GM12878 (cell line): ENCODE measurements around the gene ZNF134. TPM values are rescaled to one million over a fixed set of nuclear protein-coding genes. Genes with fewer than 3 reads are reported as not detected.

ENCODE experiments used
- ATAC-seq: fragments of 200-7000 bp; cut with Tn5 transposase; 3 replicates; pipeline ENCODE4 v1.9.1; 2020; ENCODE audit warnings: mild to moderate bottlenecking, moderate library complexity
- BruUV-seq: library from RNA; stranded (reverse); fragments of 400-500 nt; replicated peaks from 2 replicates; lab custom pipeline; 2021; lab: Mats Ljungman, UMichigan
- CTCF ChIA-PET: fragments of 300-600 bp; sonication (Branson Sonifier 250); formaldehyde crosslinking; extraction: SDS; loops from one replicate; lab custom pipeline; 2021; ENCODE audit warnings: inconsistent platforms; lab: Yijun Ruan, JAX
- POLR2A ChIA-PET: fragments of 350-600 bp; formaldehyde crosslinking; extraction: SDS; loops from one replicate; lab custom pipeline; 2021; ENCODE audit warnings: inconsistent platforms; lab: Charles Lee
- RAD21 ChIA-PET: fragments of 300-600 bp; sonication (Branson Sonifier 250); formaldehyde crosslinking; loops from one replicate; lab custom pipeline; 2023; ENCODE audit warnings: antibody characterized with exemption; ENCODE audit not compliant: unreplicated experiment; lab: Charles Lee
- SMC1A ChIA-PET: fragments of 300-600 bp; sonication (Branson Sonifier 250); formaldehyde crosslinking; loops from one replicate; lab custom pipeline; 2023; ENCODE audit not compliant: unreplicated experiment, uncharacterized antibody; lab: Charles Lee
- DNase-seq: peaks from one replicate; pipeline ENCODE4 v3.0.0-alpha.2; 2011; ENCODE audit warnings: low read depth, low spot score
- FAIRE-seq: peaks from 3 replicates; lab custom pipeline; 2011; peaks lifted over from hg19 to GRCh38; lab: Jason Lieb, UNC
- H2AFZ ChIP-seq: 2 replicates; pipeline ENCODE4 v1.6.0; 2011; ENCODE audit warnings: low read depth, low read length, control low read depth; ENCODE audit not compliant: control insufficient read depth
- H3K27ac ChIP-seq: 2 replicates; pipeline ENCODE4 v1.5.1; 2011; ENCODE audit warnings: control low read depth; ENCODE audit not compliant: control insufficient read depth, insufficient read depth
- H3K27me3 ChIP-seq, 2 experiments: replicated peaks in 1 of 2; 2 replicates each; pipeline versions ENCODE4 v1.6.0 to v1.6.1; 2011; ENCODE audit warnings: low read length in 1 of 2; ENCODE audit not compliant: control insufficient read depth in 2 of 2, insufficient read depth in 2 of 2
- H3K36me3 ChIP-seq, 2 experiments: 2 replicates each; pipeline ENCODE4 v1.5.1; 2011; ENCODE audit warnings: low read length in 1 of 2; ENCODE audit not compliant: control insufficient read depth in 2 of 2, insufficient read depth in 2 of 2
- H3K4me1 ChIP-seq: 2 replicates; pipeline ENCODE4 v1.6.1; 2011; ENCODE audit warnings: mild to moderate bottlenecking, low read length, moderate library complexity, mixed read lengths; ENCODE audit not compliant: control insufficient read depth, insufficient read depth
- H3K4me2 ChIP-seq: 2 replicates; pipeline ENCODE4 v1.6.0; 2011; ENCODE audit warnings: control low read depth; ENCODE audit not compliant: control insufficient read depth, insufficient read depth
- H3K4me3 ChIP-seq: fragments of 200-600 bp; sonication (generic); 2 replicates; pipeline ENCODE4 v1.5.1; 2016
- H3K79me2 ChIP-seq: 2 replicates; pipeline ENCODE4 v1.6.0; 2011; ENCODE audit warnings: low read length; ENCODE audit not compliant: control insufficient read depth, insufficient read depth
- H3K9ac ChIP-seq: 2 replicates; pipeline ENCODE4 v1.8.0; 2011; ENCODE audit warnings: low read length, control low read depth, mixed read lengths; ENCODE audit not compliant: control insufficient read depth, insufficient read depth
- H3K9me3 ChIP-seq: replicated peaks from 3 replicates; pipeline ENCODE4 v1.5.1; 2011; ENCODE audit warnings: mild to moderate bottlenecking, low read length; ENCODE audit not compliant: control insufficient read depth, insufficient read depth
- H4K20me1 ChIP-seq: 2 replicates; pipeline ENCODE4 v1.6.0; 2011; ENCODE audit not compliant: control insufficient read depth, insufficient read depth
- DPF2 ChIP-seq: fragments of 450-650 bp; IDR thresholded peaks from 2 replicates; pipeline ENCODE4 v1.6.1; 2017; ENCODE audit warnings: mild to moderate bottlenecking
- FOXK2 ChIP-seq: fragments of 450-650 bp; IDR thresholded peaks from 2 replicates; pipeline ENCODE4 v1.6.1; 2017; ENCODE audit warnings: mild to moderate bottlenecking, moderate library complexity
- IRF4 ChIP-seq: IDR thresholded peaks from 2 replicates; pipeline ENCODE4 v1.6.1; 2011; ENCODE audit warnings: low read depth, low read length
- MEF2B ChIP-seq: fragments of 450-650 bp; IDR thresholded peaks from 2 replicates; pipeline ENCODE4 v1.6.1; 2018; ENCODE audit warnings: mild to moderate bottlenecking, moderate library complexity; ENCODE audit not compliant: partially characterized antibody, poor library complexity, severe bottlenecking
- MXI1 ChIP-seq: fragments of 150-350 bp; IDR thresholded peaks from 2 replicates; pipeline ENCODE4 v1.6.1; 2011; ENCODE audit warnings: low read depth, mild to moderate bottlenecking, inconsistent platforms, low read length, improper control_type of control experiment
- NBN ChIP-seq: fragments of 450-650 bp; IDR thresholded peaks from 2 replicates; pipeline ENCODE4 v1.6.1; 2016
- NFXL1 ChIP-seq: fragments of 450-650 bp; IDR thresholded peaks from 2 replicates; pipeline ENCODE4 v1.6.1; 2017; ENCODE audit warnings: antibody characterized with exemption, mild to moderate bottlenecking, borderline replicate concordance
- SMC3 ChIP-seq: IDR thresholded peaks from 2 replicates; pipeline ENCODE4 v1.6.1; 2011; ENCODE audit warnings: low read length, improper control_type of control experiment, borderline replicate concordance
- SREBF1 ChIP-seq: IDR thresholded peaks from 2 replicates; pipeline ENCODE4 v1.6.1; 2012; ENCODE audit warnings: mild to moderate bottlenecking, low read length
- YY1 ChIP-seq: IDR thresholded peaks from 2 replicates; pipeline ENCODE4 v1.6.1; 2011; ENCODE audit warnings: low read depth, mild to moderate bottlenecking, low read length
- WGBS: methylation state at CpG from one replicate; pipeline ENCODE4 v1.1.6; 2016; ENCODE audit warnings: low lambda C conversion rate; ENCODE audit not compliant: insufficient replicate concordance, insufficient coverage; ENCODE audit errors: missing lambda C conversion rate; 5-methylcytosine and 5-hydroxymethylcytosine counted together
- in situ Hi-C: fragments of 300-500 bp; cut with MboI; formaldehyde crosslinking; loops from 9 replicates; pipeline ENCODE4 v1.14.3; 2018; ENCODE audit warnings: mixed read lengths
- intact Hi-C: fragments of 100-400 bp; cut with micrococcal nuclease; formaldehyde crosslinking; loops from one replicate; pipeline ENCODE4 v1.14.2; 2022; ENCODE audit not compliant: unreplicated experiment
- polyA plus RNA-seq, 11 experiments: library from polyadenylated mRNA; depleted of rRNA in 4 of 11; unstranded in 6 of 11; stranded (reverse) in 5 of 11; fragments of >200 nt; fragmentation: Nextera tagmentation in 4 of 11; fragmentation: Illumina TruSeq in 1 of 11; extraction: Ambion mirVana in 4 of 11; extraction: Trizol in 1 of 11; gene quantifications; 1 replicate in 1 of 11; 2 replicates in 10 of 11; pipeline versions ENCODE4 v1.2.1 to v1.2.3, GENCODE V29; 2011 to 2016; ENCODE audit warnings: inconsistent platforms in 2 of 11, missing spikeins in 2 of 11, low read depth in 1 of 11
- total RNA-seq, 4 experiments: library from RNA; depleted of rRNA in 3 of 4; stranded (reverse); fragments of >200 nt in 3 of 4; fragmentation: Illumina TruSeq in 1 of 4; extraction: Trizol in 1 of 4; gene quantifications; 2 replicates each; pipeline versions ENCODE4 v1.2.1 to v1.2.3, GENCODE V29; 2013 to 2021
- TF ChIP-seq, protein P1 (sequence below): IDR thresholded peaks from 2 replicates; pipeline ENCODE4 v1.6.1; 2012; ENCODE audit warnings: low read length, inconsistent platforms
- TF ChIP-seq, protein P2 (sequence below): IDR thresholded peaks from 2 replicates; pipeline ENCODE4 v1.6.1; 2011; ENCODE audit warnings: mild to moderate bottlenecking, low read depth, low read length, moderate library complexity; ENCODE audit not compliant: insufficient replicate concordance
- TF ChIP-seq, protein P3 (sequence below): IDR thresholded peaks from 2 replicates; pipeline ENCODE4 v1.6.1; 2012; ENCODE audit warnings: low read depth, low read length, improper control_type of control experiment
- TF ChIP-seq, protein P4 (sequence below): fragments of 450-650 bp; IDR thresholded peaks from 2 replicates; pipeline ENCODE4 v1.6.1; 2014; ENCODE audit warnings: mild to moderate bottlenecking
- TF ChIP-seq, protein P5 (sequence below): fragments of 450-650 bp; conservative IDR thresholded peaks from 2 replicates; pipeline ENCODE4 v1.6.1; 2017; ENCODE audit warnings: mild to moderate bottlenecking, moderate library complexity

ZNF134 gene
- total and polyA plus RNA-seq, 10 of the 15 experiments (the other 5 are each of a cell fraction or from before 2014, with no cell fraction given) = 1.6 to 17.6 (median 9.7) TPM

DNA sequence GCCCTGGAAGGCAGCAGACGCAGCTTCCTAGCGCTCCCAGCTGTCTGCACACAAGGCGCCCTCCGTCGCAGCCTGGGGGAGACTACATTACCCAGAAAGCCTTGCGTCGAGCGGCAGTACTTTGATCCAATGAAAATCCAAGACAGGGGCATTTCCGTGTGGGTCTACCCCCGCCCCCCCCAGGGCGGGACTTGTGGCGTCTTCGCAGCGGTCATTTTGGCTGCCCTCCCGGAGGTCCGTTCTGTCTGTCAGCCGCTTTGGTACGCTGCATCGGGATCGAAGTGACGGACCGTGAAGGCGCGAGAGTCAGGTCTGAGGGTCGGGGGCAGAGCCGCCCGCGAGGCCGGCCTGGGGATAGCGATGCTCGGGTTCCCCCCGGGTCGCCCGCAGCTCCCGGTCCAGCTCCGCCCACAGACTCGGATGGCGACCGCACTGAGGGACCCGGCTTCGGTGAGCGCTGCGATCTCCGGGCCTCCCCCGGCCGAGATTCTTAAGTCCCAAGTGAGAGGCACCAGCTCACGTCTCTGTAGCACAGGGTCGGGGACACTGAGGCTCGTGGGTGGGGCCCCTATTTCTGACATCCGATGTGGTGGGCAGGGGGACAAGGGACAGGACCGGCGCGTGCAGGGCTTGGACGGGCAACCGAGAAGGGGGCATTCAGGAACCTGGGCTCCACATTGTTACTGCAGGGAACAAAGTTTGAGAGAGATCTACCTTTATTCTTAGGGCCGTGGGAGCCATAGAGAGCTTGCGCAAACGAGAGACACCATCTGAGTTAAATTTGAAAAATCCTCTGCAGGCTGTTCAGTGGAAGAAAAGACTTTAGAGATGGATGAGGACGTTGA, 19.2 kb downstream of the ZNF134 start, which contains the start of gene ZNF211:
Gene ZNF211 (plus strand): TSS at position 182 of the 845 bp plus-strand sequence. CDS start 179 bp downstream, at position 361.
- H3K36me3 ChIP-seq = no peaks in the 10 kb centered on the region; a peak in 1 of 4 replicates
- POLR2A ChIA-PET = interaction anchor here (0.6 to 1.4 kb wide), 3 partner anchors 19 to 394 kb away, joined by 3 to 4 read pairs (median 3); partner anchors contain the start of gene ZNF134
- no peaks in the 10 kb centered on the region for H3K27me3 ChIP-seq
- SMC1A ChIA-PET = interaction anchor here (1.0 to 1.2 kb wide), 2 partner anchors 49 to 139 kb away, joined by 3 to 4 read pairs; partner anchors contain the start of gene ZNF551
- intact Hi-C loops (loop anchor here (2.0 kb wide), 1 partner anchor 54 kb away; the partner anchor contains the start of gene ZNF416), in situ Hi-C loops (no loop called here)
- RAD21 ChIA-PET = interaction anchor here (0.8 to 1.7 kb wide), 2 partner anchors 49 to 95 kb away, joined by 3 to 4 read pairs; partner anchors contain the start of gene ZNF551
- peaks cover 8% of the 10 kb centered on the region for H3K9me3 ChIP-seq
- H3K4me2 ChIP-seq = peak within 1 kb of the TSS; percentile 91
- peak within 1 kb of the TSS; percentile 81 for H3K9ac ChIP-seq
- WGBS = 5% methylated on average over 58 of the region's 59 CpGs
- BruUV-seq = no TSS peak
- peak; percentile 100 for ATAC-seq
- H3K79me2 ChIP-seq = no peaks in the 10 kb centered on the region; the same call in 1 of the 2 replicates
- peak within 1 kb of the TSS; percentile 88 for H2AFZ ChIP-seq
- H4K20me1 ChIP-seq = no peaks in the 10 kb centered on the region
- peak within 1 kb of the TSS; percentile 30 for H3K27ac ChIP-seq
- peak within 1 kb of the TSS; percentile 92 for H3K4me3 ChIP-seq
- CTCF ChIA-PET = interaction anchor here (1.0 to 1.5 kb wide), 4 partner anchors 48 to 282 kb away, joined by 3 to 4 read pairs (median 3); partner anchors contain the start of gene ZNF551
- peak; percentile 92 for FAIRE-seq
- peak; percentile 82 for DNase-seq
- no peaks in the 10 kb centered on the region; the same call in 1 of the 2 replicates for H3K4me1 ChIP-seq
- TF ChIP-seq SREBF1 = peak; percentile 57
- TF ChIP-seq, protein P1, sequence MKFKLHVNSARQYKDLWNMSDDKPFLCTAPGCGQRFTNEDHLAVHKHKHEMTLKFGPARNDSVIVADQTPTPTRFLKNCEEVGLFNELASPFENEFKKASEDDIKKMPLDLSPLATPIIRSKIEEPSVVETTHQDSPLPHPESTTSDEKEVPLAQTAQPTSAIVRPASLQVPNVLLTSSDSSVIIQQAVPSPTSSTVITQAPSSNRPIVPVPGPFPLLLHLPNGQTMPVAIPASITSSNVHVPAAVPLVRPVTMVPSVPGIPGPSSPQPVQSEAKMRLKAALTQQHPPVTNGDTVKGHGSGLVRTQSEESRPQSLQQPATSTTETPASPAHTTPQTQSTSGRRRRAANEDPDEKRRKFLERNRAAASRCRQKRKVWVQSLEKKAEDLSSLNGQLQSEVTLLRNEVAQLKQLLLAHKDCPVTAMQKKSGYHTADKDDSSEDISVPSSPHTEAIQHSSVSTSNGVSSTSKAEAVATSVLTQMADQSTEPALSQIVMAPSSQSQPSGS = no peak
- TF ChIP-seq NBN = 0 out of 2 replicates have a peak, but pooled peaks have one; percentile 47
- TF ChIP-seq SMC3 = 0 out of 2 replicates have a peak, but pooled peaks have one; percentile 3
- TF ChIP-seq NFXL1 = no peak
- TF ChIP-seq FOXK2 = no peak
- TF ChIP-seq, protein P2, sequence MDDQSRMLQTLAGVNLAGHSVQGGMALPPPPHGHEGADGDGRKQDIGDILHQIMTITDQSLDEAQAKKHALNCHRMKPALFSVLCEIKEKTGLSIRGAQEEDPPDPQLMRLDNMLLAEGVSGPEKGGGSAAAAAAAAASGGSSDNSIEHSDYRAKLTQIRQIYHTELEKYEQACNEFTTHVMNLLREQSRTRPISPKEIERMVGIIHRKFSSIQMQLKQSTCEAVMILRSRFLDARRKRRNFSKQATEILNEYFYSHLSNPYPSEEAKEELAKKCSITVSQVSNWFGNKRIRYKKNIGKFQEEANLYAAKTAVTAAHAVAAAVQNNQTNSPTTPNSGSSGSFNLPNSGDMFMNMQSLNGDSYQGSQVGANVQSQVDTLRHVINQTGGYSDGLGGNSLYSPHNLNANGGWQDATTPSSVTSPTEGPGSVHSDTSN = peak; percentile 98
- TF ChIP-seq, protein P3, sequence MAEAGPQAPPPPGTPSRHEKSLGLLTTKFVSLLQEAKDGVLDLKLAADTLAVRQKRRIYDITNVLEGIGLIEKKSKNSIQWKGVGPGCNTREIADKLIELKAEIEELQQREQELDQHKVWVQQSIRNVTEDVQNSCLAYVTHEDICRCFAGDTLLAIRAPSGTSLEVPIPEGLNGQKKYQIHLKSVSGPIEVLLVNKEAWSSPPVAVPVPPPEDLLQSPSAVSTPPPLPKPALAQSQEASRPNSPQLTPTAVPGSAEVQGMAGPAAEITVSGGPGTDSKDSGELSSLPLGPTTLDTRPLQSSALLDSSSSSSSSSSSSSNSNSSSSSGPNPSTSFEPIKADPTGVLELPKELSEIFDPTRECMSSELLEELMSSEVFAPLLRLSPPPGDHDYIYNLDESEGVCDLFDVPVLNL = no peak
- peak; percentile 10; the same call in 1 of the 2 replicates for TF ChIP-seq MXI1
- TF ChIP-seq IRF4 = no peak
- peak; percentile 90 for TF ChIP-seq YY1
- no peak for TF ChIP-seq MEF2B
- TF ChIP-seq, protein P4, sequence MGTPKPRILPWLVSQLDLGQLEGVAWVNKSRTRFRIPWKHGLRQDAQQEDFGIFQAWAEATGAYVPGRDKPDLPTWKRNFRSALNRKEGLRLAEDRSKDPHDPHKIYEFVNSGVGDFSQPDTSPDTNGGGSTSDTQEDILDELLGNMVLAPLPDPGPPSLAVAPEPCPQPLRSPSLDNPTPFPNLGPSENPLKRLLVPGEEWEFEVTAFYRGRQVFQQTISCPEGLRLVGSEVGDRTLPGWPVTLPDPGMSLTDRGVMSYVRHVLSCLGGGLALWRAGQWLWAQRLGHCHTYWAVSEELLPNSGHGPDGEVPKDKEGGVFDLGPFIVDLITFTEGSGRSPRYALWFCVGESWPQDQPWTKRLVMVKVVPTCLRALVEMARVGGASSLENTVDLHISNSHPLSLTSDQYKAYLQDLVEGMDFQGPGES = peak; percentile 70; the same call in 1 of the 2 replicates
- TF ChIP-seq DPF2 = peak; percentile 86
- TF ChIP-seq, protein P5, sequence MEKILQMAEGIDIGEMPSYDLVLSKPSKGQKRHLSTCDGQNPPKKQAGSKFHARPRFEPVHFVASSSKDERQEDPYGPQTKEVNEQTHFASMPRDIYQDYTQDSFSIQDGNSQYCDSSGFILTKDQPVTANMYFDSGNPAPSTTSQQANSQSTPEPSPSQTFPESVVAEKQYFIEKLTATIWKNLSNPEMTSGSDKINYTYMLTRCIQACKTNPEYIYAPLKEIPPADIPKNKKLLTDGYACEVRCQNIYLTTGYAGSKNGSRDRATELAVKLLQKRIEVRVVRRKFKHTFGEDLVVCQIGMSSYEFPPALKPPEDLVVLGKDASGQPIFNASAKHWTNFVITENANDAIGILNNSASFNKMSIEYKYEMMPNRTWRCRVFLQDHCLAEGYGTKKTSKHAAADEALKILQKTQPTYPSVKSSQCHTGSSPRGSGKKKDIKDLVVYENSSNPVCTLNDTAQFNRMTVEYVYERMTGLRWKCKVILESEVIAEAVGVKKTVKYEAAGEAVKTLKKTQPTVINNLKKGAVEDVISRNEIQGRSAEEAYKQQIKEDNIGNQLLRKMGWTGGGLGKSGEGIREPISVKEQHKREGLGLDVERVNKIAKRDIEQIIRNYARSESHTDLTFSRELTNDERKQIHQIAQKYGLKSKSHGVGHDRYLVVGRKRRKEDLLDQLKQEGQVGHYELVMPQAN = peak; percentile 78
